Liver (tissue), 9 donors: ENCODE data around the gene PIGL. TPM values are rescaled to one million over a fixed set of nuclear protein-coding genes. Genes with fewer than 3 reads are reported as not detected.

Experiments
- DNase-seq: peaks from one replicate; pipeline ENCODE4 v3.0.0-alpha.2; 2017; ENCODE audit warnings: low spot score
- H3K27ac ChIP-seq, 2 donors: one replicate each; pipeline ENCODE4 v1.7.0; 2013; ENCODE audit warnings: inconsistent platforms in 2 of 2, low read length in 2 of 2, control low read depth in 1 of 2, low read depth in 1 of 2, mild to moderate bottlenecking in 1 of 2
- H3K27me3 ChIP-seq, 4 donors: one replicate each; pipeline versions ENCODE4 v1.6.1 to v1.7.0; 2013; ENCODE audit warnings: low read length in 3 of 4, inconsistent platforms in 1 of 4, mild to moderate bottlenecking in 1 of 4, moderate library complexity in 1 of 4; ENCODE audit not compliant: control insufficient read depth in 4 of 4, insufficient read depth in 4 of 4
- H3K36me3 ChIP-seq, 4 donors: one replicate each; pipeline versions ENCODE4 v1.6.1 to v1.7.0; 2013; ENCODE audit warnings: low read length in 3 of 4, mild to moderate bottlenecking in 3 of 4, low read depth in 1 of 4, moderate library complexity in 1 of 4; ENCODE audit not compliant: control insufficient read depth in 4 of 4, insufficient read depth in 3 of 4
- H3K4me1 ChIP-seq, 4 donors: one replicate each; pipeline versions ENCODE4 v1.6.1 to v1.7.0; 2013; ENCODE audit warnings: low read length in 3 of 4, mild to moderate bottlenecking in 3 of 4, moderate library complexity in 1 of 4; ENCODE audit not compliant: control insufficient read depth in 4 of 4, insufficient read depth in 4 of 4
- H3K4me3 ChIP-seq, 3 donors: one replicate each; pipeline versions ENCODE4 v1.6.1 to v1.7.0; 2013; ENCODE audit warnings: low read length in 3 of 3, control low read depth in 1 of 3, low read depth in 1 of 3, mild to moderate bottlenecking in 1 of 3
- H3K9ac ChIP-seq, 2 donors: one replicate each; pipeline ENCODE4 v1.7.0; 2013; ENCODE audit warnings: low read length in 2 of 2, mild to moderate bottlenecking in 2 of 2, moderate library complexity in 2 of 2, control low read depth in 1 of 2, low read depth in 1 of 2
- H3K9me3 ChIP-seq, 4 donors: one replicate each; pipeline versions ENCODE4 v1.6.1 to v1.7.0; 2013; ENCODE audit warnings: low read length in 3 of 4; ENCODE audit not compliant: control insufficient read depth in 4 of 4
- ATF3 ChIP-seq: IDR thresholded peaks from 2 replicates; pipeline ENCODE4 v1.6.1; 2016; ENCODE audit warnings: antibody characterized with exemption
- CTCF ChIP-seq: fragments of 150-350 bp; IDR thresholded peaks from 2 replicates; pipeline ENCODE4 v1.5.1; 2017; ENCODE audit warnings: improper control_type of control experiment, low read depth, low read length; ENCODE audit not compliant: missing input control
- EGR1 ChIP-seq, 2 donors: IDR thresholded peaks; 2 replicates each; pipeline ENCODE4 v1.6.1; 2016 to 2018; ENCODE audit warnings: antibody characterized with exemption in 2 of 2, low read depth in 2 of 2
- FOXA1 ChIP-seq: IDR thresholded peaks from 2 replicates; pipeline ENCODE4 v1.6.1; 2016; ENCODE audit warnings: antibody characterized with exemption
- FOXA2 ChIP-seq: IDR thresholded peaks from 2 replicates; pipeline ENCODE4 v1.6.1; 2016; ENCODE audit warnings: antibody characterized with exemption
- GABPA ChIP-seq, 2 donors: IDR thresholded peaks in 1 of 2; conservative IDR thresholded peaks in 1 of 2; 2 replicates each; pipeline ENCODE4 v1.6.1; 2016; ENCODE audit warnings: antibody characterized with exemption in 2 of 2, mild to moderate bottlenecking in 1 of 2, moderate library complexity in 1 of 2
- HNF4A ChIP-seq, 2 donors: conservative IDR thresholded peaks; 2 replicates each; pipeline ENCODE4 v1.6.1; 2016; ENCODE audit warnings: antibody characterized with exemption in 2 of 2, mild to moderate bottlenecking in 2 of 2
- HNF4G ChIP-seq: IDR thresholded peaks from 2 replicates; pipeline ENCODE4 v1.6.1; 2016; ENCODE audit warnings: antibody characterized with exemption
- JUND ChIP-seq, 2 donors: IDR thresholded peaks; 2 replicates each; pipeline ENCODE4 v1.6.1; 2016; ENCODE audit warnings: antibody characterized with exemption in 2 of 2
- MAX ChIP-seq: IDR thresholded peaks from 2 replicates; pipeline ENCODE4 v1.6.1; 2016; ENCODE audit warnings: antibody characterized with exemption
- NR2F2 ChIP-seq: IDR thresholded peaks from 2 replicates; pipeline ENCODE4 v1.6.1; 2016; ENCODE audit warnings: antibody characterized with exemption
- RAD21 ChIP-seq, 2 donors: IDR thresholded peaks; 2 replicates each; pipeline ENCODE4 v1.6.1; 2016; ENCODE audit warnings: antibody characterized with exemption in 2 of 2, mild to moderate bottlenecking in 2 of 2
- REST ChIP-seq: IDR thresholded peaks from 2 replicates; pipeline ENCODE4 v1.6.1; 2016; ENCODE audit warnings: antibody characterized with exemption, mild to moderate bottlenecking
- RXRA ChIP-seq, 2 donors: IDR thresholded peaks; 2 replicates each; pipeline ENCODE4 v1.6.1; 2017 to 2018; ENCODE audit warnings: antibody characterized with exemption in 2 of 2, mild to moderate bottlenecking in 1 of 2
- SP1 ChIP-seq: IDR thresholded peaks from 2 replicates; pipeline ENCODE4 v1.6.1; 2018; ENCODE audit warnings: antibody characterized with exemption, mild to moderate bottlenecking
- TAF1 ChIP-seq: conservative IDR thresholded peaks from 2 replicates; pipeline ENCODE4 v1.6.1; 2016; ENCODE audit warnings: antibody characterized with exemption, mild to moderate bottlenecking
- YY1 ChIP-seq: IDR thresholded peaks from 2 replicates; pipeline ENCODE4 v1.6.1; 2016; ENCODE audit warnings: antibody characterized with exemption, mild to moderate bottlenecking
- ZBTB33 ChIP-seq: IDR thresholded peaks from 2 replicates; pipeline ENCODE4 v1.6.1; 2016; ENCODE audit warnings: antibody characterized with exemption
- WGBS: extraction: QIAGEN DNeasy Blood & Tissue Kit; methylation state at CpG from one replicate; pipeline ENCODE4 v1.1.7; 2013; 5-methylcytosine and 5-hydroxymethylcytosine counted together
- polyA plus RNA-seq, 2 donors: library from polyadenylated mRNA; stranded (reverse) in 1 of 2; unstranded in 1 of 2; fragments of 200-250 nt in 1 of 2; fragments of >200 nt in 1 of 2; fragmentation: Nextera tagmentation in 1 of 2; extraction: Ambion mirVana in 1 of 2; gene quantifications; one replicate each; pipeline versions ENCODE4 v1.2.1 to v1.2.3, GENCODE V29; 2013 to 2015
- total RNA-seq, 2 donors: library from RNA; depleted of rRNA; stranded (reverse); fragments of >200 nt; gene quantifications; one replicate each; pipeline ENCODE4 v1.2.3, GENCODE V29; 2014
- donor health status: healthy.
- donor health status: healthy.
- donor health status: healthy.
- donor health status: healthy.
- donor health status: healthy.

The PIGL gene
- total and polyA plus RNA-seq, 4 donors = 6.7 to 34.7 (median 14.7) TPM

GRCh38 chr17:16215273-16215964, 1.6 kb upstream of the PIGL start, which contains the start of gene NCOR1:
NCOR1 (minus strand) TSS chr17:16215534; CDS start chr17:16194569, 20,965 bp downstream.
- Histone ChIP-seq H3K9ac (peak within 1 kb of the TSS; percentile 80 to 83), H3K27me3 (no peaks in the 10 kb centered on the region), H3K27ac (peak within 1 kb of the TSS; percentile 88 to 94), H3K9me3 (no peaks in the 10 kb centered on the region), H3K4me3 (peak within 1 kb of the TSS; percentile 79 to 100 (median 89)), H3K4me1 (peaks cover 9 to 33% (median 21%) of the 10 kb centered on the region in 4 donors), H3K36me3 (no peaks in the 10 kb centered on the region)
- peak; percentile 89 for DNase-seq
- under 1% methylated on average over 82 of the region's 82 CpGs for WGBS
- TF ChIP-seq FOXA2 (no peak), HNF4G (no peak), GABPA (IDR thresholded peaks at IDR 0.05 in 1 of 2, conservative IDR thresholded peaks at IDR 0.05 in 1 of 2) (peak in 1 of 2 donors; percentile 64), RXRA (IDR thresholded peaks at IDR 0.05) (peak; percentile 6 to 18), HNF4A (conservative IDR thresholded peaks at IDR 0.05) (peak in 1 of 2 donors; percentile 20), FOXA1 (peak; percentile 17), ZBTB33 (no peak), MAX (peak; percentile 34), REST (peak; percentile 88), CTCF (peak; percentile 21), NR2F2 (no peak), YY1 (peak; percentile 98), EGR1 (IDR thresholded peaks at IDR 0.05; ENCODE audit: low read depth in 2 of 2) (no peak), JUND (IDR thresholded peaks at IDR 0.05) (no peak), TAF1 (peak; percentile 85), SP1 (peak; percentile 46), ATF3 (no peak), RAD21 (IDR thresholded peaks at IDR 0.05) (peak; percentile 53 to 69)
